ENCODE data around the gene GMPS.
"Not testable (repeated sequence)": the region's sequence is repeated elsewhere in the genome, so short reads cannot be mapped to it uniquely, and the experiment has no call there.

The GMPS gene

DNA sequence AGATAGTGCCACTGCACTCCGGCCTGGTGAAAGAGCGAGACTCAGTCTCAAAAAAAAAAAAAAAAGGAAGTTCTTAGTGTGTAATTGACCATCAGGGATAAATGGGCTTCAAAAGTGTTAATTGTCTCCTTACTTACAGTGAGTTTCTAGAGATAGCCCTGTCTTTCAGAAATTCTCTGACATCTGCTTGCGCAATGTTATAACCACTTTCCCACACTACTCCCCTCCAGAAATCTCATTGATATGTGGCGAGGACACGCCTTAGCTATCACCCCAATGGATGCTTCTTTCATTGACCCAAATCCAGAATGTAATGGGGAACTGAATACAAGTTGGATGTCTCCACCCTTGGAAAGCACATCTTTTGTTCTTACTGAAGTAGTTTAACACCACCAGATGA is 70.9 kb downstream of the GMPS start:
- no peak for DNase-seq (ENCODE audit: low read depth)

DNA sequence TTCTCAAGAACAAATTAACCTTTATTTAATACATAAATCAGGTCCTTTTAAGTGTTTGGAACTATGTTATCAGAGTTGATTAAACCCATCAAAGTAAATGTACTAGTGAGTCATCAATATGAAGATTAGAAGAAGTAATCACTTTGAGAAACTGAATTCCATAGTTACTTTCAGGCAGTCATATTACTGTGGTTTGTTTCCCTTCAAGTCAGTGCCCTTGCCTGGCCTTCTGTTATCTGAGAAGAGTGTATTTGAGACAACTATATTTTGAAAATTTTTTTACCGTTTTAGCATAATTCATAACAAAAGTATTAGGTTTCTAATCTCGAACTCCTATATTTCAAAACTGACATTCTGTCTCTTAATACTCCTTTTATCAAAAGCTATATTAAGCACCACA is 73.6 kb downstream of the GMPS start:
- DNase-seq (ENCODE audit: low read depth), result no peak

DNA sequence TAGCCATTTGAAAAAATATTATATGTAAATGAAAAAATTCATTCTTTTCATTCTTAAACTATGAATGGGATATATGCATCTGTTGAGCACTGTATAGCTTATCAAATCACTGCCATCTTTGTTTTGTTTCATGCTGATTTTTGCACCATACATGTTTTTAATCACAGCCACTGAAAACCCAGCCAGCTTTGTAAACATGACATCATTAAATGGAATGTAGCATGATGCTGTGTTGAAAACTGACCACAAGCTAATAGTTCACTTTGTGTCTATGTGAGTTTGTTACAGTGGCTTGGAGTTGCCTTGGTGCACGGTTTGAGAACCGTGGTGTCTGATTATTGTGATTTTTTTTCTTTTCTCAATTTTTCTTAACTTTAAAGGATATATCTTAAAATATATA is 75.7 kb downstream of the GMPS start:
- DNase-seq (ENCODE audit: low read depth), result peak; percentile 56

DNA sequence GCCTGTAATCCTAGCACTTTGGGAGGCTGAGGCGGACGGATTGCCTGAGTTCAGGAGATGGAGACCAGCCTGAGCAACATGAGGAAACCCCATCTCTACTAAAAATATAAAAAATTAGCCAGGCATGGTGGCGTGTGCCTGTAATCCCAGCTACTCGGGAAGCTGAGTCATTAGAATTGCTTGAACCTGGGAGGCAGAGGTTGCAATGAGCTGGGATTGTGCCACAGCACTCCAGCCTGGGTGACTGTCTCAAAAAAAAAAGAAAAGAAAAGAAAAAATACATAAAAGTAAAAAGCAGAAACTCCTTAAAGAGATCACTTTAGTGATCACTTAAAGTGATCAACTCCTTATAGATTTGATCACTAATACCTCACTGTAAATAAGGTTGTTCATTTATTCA is 78.0 kb downstream of the GMPS start:
- no peak for DNase-seq (ENCODE audit: low read depth)

DNA sequence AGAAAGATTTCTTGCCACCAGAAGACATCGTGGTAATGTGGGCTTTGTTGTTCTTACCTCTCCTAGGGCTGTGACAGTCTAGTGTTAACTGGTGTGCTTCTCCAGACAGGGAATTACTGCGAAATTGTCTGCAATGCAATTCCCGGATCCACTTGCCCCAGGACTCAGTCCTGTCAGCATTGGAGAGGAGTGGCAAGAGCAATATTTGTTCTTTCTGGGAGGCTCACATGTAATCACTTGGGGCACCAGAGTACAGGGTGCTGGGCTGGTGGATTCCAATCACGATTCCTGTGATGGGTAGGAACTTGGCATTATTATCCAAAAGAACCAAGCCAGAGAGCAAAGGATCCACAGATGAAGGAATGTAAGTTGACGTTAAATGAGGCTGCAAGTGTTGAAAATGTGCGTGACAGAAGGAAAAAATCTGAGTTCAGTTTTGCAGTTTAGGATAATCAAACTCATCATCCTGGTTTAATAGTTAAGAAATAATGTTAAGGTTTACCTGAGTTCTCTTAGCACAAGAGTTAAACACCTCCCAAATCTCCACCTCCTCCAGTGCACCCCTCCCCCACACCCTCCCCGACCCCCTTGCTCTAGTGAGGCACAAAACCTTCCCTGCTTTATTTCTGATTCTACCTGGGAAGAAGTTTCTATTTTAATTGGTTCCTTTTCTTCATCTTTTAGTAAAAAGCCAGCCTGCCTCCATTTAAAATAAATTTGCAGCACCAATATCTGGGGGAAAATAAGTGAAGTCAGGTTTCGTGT is 79.2 kb downstream of the GMPS start:
- DNase-seq (ENCODE audit: low read depth), result no peak

DNA sequence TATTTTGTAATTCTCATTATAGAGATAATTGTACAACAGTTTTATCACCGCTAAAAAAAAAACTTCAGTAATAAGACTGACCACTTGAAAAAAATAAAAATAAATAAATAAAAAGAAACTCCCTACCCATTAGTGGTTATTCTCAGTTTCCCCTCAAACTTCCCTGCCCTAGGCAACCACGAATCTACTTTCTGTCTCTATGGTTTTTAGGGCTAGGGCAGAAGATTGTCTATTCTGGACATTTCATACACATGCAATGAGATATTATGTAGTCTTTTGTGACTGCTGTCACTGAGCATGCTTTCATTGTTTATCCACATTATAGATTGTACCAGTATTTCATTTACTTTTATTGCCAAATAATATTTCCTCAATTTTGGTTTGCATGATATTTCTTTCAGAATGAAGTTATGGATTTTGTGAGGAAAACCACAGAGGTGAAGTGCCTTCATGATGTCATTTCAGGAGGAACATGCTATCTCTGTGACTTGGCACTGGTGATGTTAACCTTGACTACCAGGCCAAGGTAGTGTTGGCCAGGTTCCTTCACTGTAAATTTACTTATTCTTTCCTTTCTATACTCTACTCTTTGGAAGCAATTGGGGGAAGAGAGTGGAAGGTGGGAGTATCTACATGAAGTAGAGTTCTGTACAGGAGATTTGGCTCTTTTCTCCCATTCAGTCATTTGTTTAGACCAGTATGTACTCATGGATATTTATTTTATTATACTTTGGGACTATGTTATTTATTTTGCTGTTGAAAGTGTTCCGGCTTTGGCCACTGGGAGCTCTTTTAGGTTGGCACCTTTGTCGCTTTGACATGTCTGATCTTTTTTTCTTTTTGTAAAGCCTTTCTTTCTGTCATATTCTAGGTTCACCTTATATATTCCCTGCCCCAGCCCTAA is 86.3 kb downstream of the GMPS start:
- no peak for DNase-seq (ENCODE audit: low read depth)

DNA sequence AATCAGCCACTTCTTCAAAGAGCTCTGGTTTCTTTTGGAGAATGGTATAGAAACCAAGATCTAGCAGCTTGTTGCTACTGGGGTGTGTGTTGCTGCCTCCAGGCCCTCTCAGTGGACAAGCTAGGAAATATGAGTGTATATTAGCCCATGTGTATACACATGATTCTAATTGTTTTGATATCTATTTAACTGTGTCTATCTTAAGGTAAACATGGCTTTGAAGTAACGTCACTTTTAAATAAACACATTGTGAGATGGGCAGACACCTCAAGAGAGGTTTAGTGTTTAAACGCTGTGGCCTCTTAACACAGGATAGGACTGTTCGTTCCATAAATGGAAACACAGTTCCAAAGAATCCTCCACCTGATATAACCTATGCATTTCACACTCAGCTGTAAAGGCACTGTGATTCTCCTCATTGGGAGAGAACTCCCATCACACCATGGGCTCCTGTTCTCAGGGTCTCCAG is 87.0 kb downstream of the GMPS start:
- no peak for DNase-seq (ENCODE audit: low read depth)

DNA sequence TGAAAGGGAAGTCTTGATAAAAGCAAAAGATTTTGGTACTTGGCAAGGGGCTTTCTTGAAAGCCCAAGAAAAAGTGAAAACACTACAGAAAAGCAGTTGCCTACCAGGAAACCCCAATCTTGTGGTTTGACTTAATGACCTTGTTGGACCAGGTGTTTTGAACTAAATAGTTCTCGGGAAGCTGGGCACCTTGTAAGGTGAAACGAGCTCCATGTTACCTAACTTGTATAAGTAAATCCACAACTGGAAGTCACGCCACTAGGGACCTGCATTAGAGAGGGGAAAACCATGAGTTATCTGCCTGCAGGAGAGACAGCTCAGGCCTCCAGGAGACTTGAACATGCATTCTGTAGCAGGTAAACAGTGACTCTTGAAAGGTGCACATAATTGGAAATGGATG is 88.2 kb downstream of the GMPS start:
- no peak for DNase-seq (ENCODE audit: low read depth)

DNA sequence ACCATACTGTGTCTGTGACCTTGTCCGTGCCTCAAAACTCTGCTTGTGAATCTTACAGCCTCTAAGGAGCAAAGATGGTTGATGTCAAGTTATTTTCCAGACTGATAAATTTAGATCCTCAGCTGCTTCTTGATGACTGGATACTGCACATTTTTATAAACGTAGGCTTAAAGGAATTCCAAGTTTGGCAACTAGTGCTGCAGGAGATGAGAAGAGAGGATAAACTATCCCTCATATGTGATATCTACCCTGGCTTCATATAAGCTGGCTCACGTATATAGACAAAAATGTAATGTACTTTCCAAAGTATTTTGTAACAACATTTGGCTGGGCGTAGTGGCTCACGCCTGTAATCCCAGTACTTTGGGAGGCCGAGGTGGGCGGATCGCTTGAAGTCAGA is 89.6 kb downstream of the GMPS start:
- DNase-seq (ENCODE audit: low read depth), result peak; percentile 72

DNA sequence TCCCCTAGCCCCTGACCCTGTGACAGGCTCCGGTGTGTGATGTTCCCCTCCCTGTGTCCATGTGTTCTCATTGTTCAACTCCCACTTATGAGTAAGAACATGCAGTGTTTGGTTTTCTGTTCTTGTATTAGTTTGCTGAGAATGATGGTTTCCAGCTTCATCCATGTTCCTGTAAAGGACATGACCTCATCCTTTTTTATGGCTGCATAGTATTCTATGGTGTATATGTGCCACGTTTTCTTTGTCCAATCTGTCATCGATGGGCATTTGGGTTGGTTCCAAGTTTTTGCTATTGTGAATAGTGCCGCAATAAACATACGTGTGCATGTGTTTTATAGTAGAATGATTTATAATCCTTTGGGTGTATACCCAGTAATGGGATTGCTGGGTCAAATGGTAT is 90.6 kb downstream of the GMPS start:
- DNase-seq (ENCODE audit: low read depth), result not testable (repeated sequence)

DNA sequence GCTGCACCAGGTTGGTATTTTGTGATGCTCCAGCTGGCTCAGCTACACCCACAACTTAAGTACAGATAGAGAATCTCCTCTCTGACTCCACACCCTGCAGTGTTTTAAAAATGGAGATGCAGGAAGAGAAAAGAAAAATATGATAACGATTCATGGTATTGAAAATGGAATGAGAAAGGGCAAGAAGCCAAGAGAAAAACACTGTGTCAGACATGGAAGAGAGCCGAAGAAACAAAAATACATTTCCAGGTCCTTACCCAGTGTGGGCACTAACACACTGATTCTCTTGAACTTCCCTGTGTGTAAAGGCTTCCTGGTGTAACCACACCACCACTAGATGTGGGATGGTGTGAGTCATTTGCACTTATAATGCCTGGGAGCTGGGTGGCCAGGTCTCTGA is 93.1 kb downstream of the GMPS start:
- no peak for DNase-seq (ENCODE audit: low read depth)

DNA sequence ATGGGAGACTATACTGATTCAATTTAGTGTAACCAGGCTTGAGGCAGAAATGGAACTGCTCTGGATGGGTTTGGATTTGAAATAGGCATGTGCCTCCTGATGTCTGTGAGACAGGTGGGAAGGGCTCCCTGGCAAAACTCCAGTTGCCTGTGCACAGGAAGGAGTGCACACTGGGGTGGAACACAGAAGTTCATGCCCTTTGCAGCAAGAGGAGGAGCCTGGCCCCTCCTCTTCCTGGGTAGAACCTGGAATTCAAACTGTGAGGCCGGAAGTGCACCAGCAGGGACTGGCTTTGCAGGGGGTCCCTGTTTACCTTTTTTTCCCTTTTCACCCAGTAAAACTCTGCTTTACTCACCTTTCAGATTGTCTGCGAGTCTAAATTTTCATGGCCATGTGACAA is 99.9 kb downstream of the GMPS start:
- no peak for DNase-seq (ENCODE audit: low read depth)

DNA sequence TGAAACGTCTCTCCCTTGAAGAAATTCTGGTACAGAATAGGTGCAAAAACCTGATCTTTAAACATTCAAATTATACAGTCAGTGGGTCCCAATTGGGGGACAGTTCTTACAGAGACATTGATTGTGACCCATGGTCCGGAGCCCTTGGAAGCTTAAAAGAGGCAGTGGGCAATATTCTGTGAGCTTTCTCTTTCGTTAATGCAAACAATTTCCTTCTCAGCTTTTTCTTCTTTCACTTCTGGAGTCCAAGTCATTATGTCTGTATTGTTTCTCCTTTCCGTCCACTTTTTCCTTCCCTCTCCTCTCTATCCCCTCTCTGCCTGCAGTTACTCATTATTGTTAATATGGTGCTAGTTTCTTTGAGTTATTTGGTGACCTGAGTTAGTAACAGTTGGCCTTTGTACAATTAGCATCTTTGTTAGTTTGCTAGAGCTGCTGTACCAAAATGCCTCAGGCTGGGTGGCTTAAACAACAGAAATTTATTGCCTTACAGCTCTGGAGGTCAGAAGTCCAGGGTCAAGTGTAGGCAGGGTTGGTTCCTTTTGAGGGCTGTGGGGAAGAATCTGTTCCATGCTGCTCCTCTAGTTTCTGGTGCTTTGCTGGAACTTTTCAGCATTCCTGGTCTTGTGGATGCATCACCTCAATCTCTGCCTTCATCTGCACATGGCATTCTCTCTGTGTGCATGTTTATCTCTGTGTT is 102.6 kb downstream of the GMPS start:
- DNase-seq (ENCODE audit: low read depth), result no peak

DNA sequence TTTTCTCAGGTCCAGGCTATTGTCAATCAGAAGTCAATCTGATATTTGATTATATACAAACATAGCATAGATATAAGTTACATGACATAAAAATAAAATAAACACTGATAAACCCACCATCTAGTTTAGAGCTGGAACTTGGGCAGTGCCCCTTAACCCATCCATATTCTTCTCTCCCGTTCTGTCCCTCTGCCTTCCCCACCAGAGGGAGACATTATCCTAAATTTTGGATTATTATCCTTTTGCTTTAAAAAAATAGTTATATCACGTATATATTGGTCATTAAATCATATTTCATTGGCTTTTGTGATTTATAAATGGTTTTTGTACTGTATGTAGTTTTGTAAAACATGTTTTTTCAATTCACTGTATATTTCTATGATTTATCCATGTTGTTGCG is 107.9 kb downstream of the GMPS start:
- no peak for DNase-seq (ENCODE audit: low read depth)

DNA sequence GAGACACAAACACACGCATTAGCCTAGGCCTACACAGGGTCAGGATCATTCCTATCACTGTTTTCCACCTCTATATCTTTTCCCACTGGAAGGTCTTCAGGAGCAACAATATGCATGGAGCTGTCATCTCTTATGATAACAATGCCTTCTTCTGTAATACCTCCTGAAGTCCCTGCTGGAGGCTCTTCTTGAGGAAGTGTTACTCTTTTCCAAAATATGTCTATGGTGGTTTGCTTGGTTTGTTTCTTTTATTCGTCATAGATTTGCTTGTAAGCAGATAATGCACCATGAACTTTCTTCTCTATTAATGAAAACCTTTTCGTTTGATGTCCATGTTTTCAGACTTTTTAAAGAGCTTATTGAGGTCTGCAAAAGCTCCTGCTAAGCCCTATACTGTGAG is 109.3 kb downstream of the GMPS start:
- no peak for DNase-seq (ENCODE audit: low read depth)

DNA sequence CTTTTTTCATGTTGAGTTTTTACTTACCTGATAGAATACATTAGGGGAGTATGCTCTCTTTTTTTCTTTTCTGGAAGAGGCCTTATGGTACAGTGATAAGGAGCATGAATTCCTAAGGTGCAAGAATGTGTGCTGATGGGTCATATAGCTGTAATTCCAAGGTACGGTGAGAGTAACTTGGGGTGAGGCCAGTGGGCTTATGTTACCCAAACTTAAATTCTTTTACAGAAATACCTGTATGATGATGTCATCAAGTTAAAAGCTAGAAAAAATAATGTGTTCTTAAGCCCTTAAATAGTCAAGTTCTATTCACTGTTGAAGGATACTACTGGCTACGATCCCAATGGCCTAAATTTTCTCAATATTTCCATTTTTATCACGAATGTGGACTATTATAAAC is 111.2 kb downstream of the GMPS start:
- no peak for DNase-seq (ENCODE audit: low read depth)

DNA sequence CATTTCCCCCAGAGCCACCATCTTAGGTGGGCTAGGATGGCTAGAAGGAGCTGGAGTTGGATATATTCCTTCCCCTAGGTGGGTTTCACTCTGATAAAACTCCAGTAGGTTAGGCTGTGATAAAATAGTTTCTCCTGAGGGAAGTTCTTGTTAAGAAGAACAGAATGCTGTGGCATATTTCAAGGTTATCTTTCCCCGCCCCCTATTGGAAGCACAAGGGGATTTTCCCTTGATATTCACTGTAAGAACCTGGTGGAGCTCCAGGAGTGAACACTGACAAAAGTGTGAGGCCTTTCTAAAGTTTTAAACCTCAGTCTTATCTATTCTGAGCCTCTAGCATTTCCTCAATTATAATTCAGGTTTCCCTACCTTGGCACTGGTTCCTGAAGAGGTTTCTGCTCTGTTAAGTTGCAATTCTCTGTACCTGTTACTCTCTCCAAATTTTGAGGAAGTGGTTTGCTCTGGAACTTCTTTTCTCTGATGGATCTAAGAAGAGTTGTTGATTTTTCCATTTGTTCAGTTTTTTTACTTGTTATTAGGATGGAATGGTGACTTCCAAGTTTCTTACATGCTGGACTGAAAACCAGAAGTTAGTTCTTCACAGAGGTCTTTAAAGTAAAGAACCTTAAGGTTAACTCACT is 113.5 kb downstream of the GMPS start:
- no peak for DNase-seq (ENCODE audit: low read depth)

DNA sequence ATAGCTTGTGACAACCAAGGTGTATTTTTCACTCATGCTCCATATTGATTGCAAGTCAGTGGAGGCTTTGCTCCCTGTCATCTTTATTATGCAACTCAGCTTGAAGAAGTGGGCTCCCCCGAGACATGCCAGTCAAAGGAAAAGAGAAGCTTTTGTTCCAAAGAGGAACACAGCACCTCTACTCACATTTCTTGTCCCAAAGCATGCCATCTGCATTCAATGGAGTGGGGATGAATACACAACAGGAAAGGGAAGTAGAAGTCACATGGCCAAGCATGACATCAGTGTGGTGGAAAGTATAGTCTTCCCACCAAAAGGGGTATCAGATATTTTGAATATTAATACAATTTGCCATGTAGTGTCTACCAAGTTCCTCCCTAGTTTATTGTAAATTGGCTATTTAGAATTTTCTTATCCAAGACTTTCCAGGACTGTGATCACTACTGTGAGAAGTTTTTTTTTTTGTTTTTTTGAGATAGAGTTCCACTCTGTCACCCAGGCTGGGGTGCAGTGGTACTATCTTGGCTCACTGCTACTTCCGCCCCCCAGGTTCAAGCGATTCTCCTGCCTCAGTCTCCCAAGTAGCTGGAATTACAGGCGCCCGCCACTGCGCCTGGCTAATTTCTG is 114.5 kb downstream of the GMPS start:
- no peak for DNase-seq (ENCODE audit: low read depth)

DNA sequence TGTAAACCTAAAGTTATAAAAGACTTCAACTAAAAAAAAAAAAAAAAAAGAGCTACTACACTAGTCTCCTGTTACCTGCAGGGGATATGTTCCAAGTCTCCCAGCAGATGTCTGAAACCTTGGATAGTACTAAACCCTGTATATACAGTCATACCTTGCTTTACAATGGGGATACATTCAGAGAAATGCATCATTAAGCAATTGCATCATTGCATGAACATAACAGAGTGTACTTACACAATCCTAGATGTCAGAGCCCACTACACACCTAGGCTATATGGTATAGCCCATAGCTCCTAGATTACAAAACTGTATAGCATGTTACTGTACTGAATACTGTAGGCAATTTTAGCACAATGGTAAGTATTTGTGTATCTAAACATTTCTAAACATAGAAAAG is 119.1 kb downstream of the GMPS start:
- no peak for DNase-seq (ENCODE audit: low read depth)

DNA sequence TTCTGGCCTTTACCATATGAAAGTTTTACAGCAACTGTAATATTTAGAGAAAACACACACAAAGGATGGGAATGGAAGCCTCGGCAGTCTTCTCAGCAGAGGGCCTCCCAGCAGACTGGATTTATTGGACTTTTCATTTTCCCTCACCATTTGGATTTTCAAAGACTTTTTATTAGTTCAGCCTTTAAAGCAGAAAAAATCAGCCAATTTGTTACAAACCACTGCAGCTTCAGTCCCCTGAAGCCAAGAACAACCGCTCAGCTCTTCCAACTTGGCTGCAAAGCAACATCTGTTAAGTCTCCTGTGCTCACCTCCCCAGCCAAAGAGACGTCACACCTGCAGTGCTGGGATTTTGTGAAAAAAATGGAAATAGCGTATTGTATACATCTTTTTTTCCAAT is 120.8 kb downstream of the GMPS start:
- no peak for DNase-seq (ENCODE audit: low read depth)

DNA sequence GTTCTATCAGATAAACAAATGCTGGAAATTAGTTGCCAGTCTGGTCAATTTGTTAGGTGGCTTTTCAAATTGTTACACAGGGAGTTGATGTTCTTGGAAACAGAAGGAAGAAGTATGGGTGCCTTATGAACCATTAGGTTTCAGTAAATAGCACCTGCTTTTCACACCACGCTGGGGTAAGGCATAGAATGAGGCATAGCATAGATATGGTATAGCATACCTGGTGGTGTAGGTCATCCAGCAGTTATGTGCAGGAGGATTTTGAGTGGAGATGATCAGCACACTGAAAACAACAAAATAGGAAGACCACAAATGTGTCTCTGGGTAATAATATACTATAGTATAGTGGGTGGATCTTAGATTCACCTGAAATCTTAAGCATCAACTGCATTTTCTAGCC is 121.4 kb downstream of the GMPS start:
- no peak for DNase-seq (ENCODE audit: low read depth)
